ENCODE data around the gene EIF6. TPM values are rescaled to one million over a fixed set of nuclear protein-coding genes. Genes with fewer than 3 reads are reported as not detected.

The EIF6 gene
- total RNA-seq, 4 donors from 2014 or later = 69.5 to 110 (median 86.8) TPM

- Histone ChIP-seq H3K4me1 (peaks cover 0 to 24% (median 12%) of the 10 kb centered on the region in 4 donors), H3K36me3 (peaks cover 0 to 7% (median 0%) of the 10 kb centered on the region in 3 donors), H3K27me3 (no peaks in the 10 kb centered on the region), H3K9me3 (no peaks in the 10 kb centered on the region), H3K27ac (peak overlapping the region; percentile 66 to 89 (median 86)), H3K4me3 (peak overlapping the region; percentile 73 to 97 (median 81))
- no peak for DNase-seq (ENCODE audit: low spot score in 2 of 2)
- no peak for TF ChIP-seq POLR2A (IDR thresholded peaks at IDR 0.05)
- TF ChIP-seq EP300 (IDR thresholded peaks at IDR 0.05) = no peak
- TF ChIP-seq CTCF (IDR thresholded peaks at IDR 0.05) = no peak
- 45 to 46% methylated on average over 19 of the region's 19 CpGs for WGBS, 2 donors
Measured at GRCh38 chr20:35284992-35285805, 627 bp upstream of the EIF6 start.

- Histone ChIP-seq H3K4me3 (peak overlapping the region; percentile 73 to 97 (median 81)), H3K9me3 (no peaks in the 10 kb centered on the region), H3K27me3 (no peaks in the 10 kb centered on the region), H3K36me3 (peaks cover 0 to 22% (median 13%) of the 10 kb centered on the region in 3 donors), H3K4me1 (peaks cover 0 to 26% (median 12%) of the 10 kb centered on the region in 4 donors), H3K27ac (peak overlapping the region in 3 of 4 donors; percentile 66 to 89 (median 84))
- DNase-seq (ENCODE audit: low spot score in 2 of 2) = no peak
- TF ChIP-seq EP300 (IDR thresholded peaks at IDR 0.05) = no peak
- TF ChIP-seq POLR2A (IDR thresholded peaks at IDR 0.05) = no peak
- no peak for TF ChIP-seq CTCF (IDR thresholded peaks at IDR 0.05)
- 23 to 25% methylated on average over 21 of the region's 24 CpGs for WGBS, 2 donors
Measured at GRCh38 chr20:35283441-35284266, 918 bp downstream of the EIF6 start.

- 94 to 98% methylated on average over 10 of the region's 10 CpGs for WGBS, 2 donors
- DNase-seq (ENCODE audit: low spot score in 2 of 2) = no peak
- Histone ChIP-seq H3K27ac (no peak overlapping the region), H3K9me3 (no peaks in the 10 kb centered on the region), H3K36me3 (peaks cover 0 to 24% (median 13%) of the 10 kb centered on the region in 3 donors), H3K27me3 (no peaks in the 10 kb centered on the region), H3K4me3 (no peak overlapping the region), H3K4me1 (peaks cover 0 to 37% (median 17%) of the 10 kb centered on the region in 4 donors)
- TF ChIP-seq EP300 (IDR thresholded peaks at IDR 0.05) (no peak), POLR2A (IDR thresholded peaks at IDR 0.05) (no peak), CTCF (IDR thresholded peaks at IDR 0.05) (no peak)
Measured at GRCh38 chr20:35281506-35282101, 3.0 kb downstream of the EIF6 start.

- peaks cover 0 to 48% (median 20%) of the 10 kb centered on the region in 4 donors for H3K4me1 ChIP-seq
- DNase-seq (ENCODE audit: low spot score in 2 of 2) = no peak
- H3K27ac ChIP-seq = peak overlapping the region in 1 of 4 donors; percentile 95
- H3K9me3 ChIP-seq = no peaks in the 10 kb centered on the region
- 93 to 96% methylated on average over 6 of the region's 6 CpGs for WGBS, 2 donors
- no peak for TF ChIP-seq EP300 (IDR thresholded peaks at IDR 0.05)
- TF ChIP-seq POLR2A (IDR thresholded peaks at IDR 0.05) = no peak
- TF ChIP-seq CTCF (IDR thresholded peaks at IDR 0.05) = no peak
- no peaks in the 10 kb centered on the region for H3K27me3 ChIP-seq
- peaks cover 0 to 31% (median 13%) of the 10 kb centered on the region in 3 donors for H3K36me3 ChIP-seq
- no peak overlapping the region for H3K4me3 ChIP-seq
Measured at GRCh38 chr20:35280523-35280922, 4.0 kb downstream of the EIF6 start.

All from tibial nerve (tissue), 4 donors.